ENCODE data around the gene YWHAG. TPM values are rescaled to one million over a fixed set of nuclear protein-coding genes. Genes with fewer than 3 reads are reported as not detected.
A peak's percentile ranks its signal among the peaks of the same experiment; 100 is the strongest.

Gene YWHAG
- polyA plus RNA-seq, 3 donors, result 6.9 to 12.2 (median 9.3) TPM

DNA sequence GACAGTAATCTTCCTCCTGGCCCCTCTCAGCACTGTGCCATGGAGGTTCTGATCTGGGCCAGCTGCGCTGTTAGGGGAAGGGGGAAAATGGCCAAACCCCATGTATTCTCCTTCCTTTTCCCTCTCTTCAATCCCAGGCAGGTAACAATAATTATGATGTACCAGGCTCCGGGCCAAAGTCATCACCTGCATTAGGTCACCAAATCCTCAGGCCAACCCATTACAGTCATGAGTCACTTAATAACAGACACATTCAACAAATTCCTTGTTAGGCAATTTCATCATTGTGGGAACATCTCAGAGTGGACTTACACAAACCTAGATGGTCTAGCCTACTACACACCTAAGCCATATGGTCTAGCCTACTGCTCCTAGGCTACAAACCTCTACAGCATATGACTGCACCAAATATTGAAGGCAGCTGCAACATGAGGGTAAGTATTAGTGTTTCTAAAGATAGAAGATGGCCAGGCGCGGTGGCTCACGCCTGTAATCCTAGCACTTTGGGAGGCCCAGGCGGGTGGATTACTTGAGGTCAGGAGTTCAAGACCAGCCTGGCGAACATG lies 58.5 kb downstream of the YWHAG start:
- Mint-ChIP-seq H3K4me3 (peak overlapping the region in 1 of 2 donors; percentile 12), H3K9me3 (peaks cover 0 to 3% (median 0%) of the 10 kb centered on the region in 7 donors), H3K27me3 (ENCODE audit: low read depth in 3 of 3) (peaks cover 5 to 23% (median 16%) of the 10 kb centered on the region in 3 donors), H3K36me3 (no peaks in the 10 kb centered on the region), H3K4me1 (peaks cover 23% of the 10 kb centered on the region), H3K27ac (peak overlapping the region in 2 of 7 donors; percentile 14 to 50)
- H3K27ac ChIP-seq (ENCODE audit: low read depth in 1 of 2, low read length in 2 of 2), result no peak overlapping the region
- TF ChIP-seq, protein P1, sequence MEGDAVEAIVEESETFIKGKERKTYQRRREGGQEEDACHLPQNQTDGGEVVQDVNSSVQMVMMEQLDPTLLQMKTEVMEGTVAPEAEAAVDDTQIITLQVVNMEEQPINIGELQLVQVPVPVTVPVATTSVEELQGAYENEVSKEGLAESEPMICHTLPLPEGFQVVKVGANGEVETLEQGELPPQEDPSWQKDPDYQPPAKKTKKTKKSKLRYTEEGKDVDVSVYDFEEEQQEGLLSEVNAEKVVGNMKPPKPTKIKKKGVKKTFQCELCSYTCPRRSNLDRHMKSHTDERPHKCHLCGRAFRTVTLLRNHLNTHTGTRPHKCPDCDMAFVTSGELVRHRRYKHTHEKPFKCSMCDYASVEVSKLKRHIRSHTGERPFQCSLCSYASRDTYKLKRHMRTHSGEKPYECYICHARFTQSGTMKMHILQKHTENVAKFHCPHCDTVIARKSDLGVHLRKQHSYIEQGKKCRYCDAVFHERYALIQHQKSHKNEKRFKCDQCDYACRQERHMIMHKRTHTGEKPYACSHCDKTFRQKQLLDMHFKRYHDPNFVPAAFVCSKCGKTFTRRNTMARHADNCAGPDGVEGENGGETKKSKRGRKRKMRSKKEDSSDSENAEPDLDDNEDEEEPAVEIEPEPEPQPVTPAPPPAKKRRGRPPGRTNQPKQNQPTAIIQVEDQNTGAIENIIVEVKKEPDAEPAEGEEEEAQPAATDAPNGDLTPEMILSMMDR (IDR thresholded peaks at IDR 0.05), result no peak
- DNase-seq, result no peak
- no peaks in the 10 kb centered on the region for H3K9me3 ChIP-seq (replicated peaks in 1 of 2; ENCODE audit: control insufficient read depth in 1 of 2, insufficient read depth in 1 of 2, low read length in 2 of 2)
- no peak overlapping the region for H3K9ac ChIP-seq (ENCODE audit: insufficient read depth, low read length, poor library complexity, severe bottlenecking)
- WGBS (ENCODE audit: insufficient coverage), result 85% methylated on average over 5 of the region's 7 CpGs
- no peak overlapping the region for H2AFZ ChIP-seq (ENCODE audit: insufficient read depth, low read depth, low read length, poor library complexity, severe bottlenecking)
- peaks cover 21 to 31% of the 10 kb centered on the region in 2 donors for H3K4me1 ChIP-seq (ENCODE audit: control insufficient read depth in 1 of 2, insufficient read depth in 2 of 2, low read length in 2 of 2)
- peaks cover 0 to 7% of the 10 kb centered on the region in 2 donors for H3K27me3 ChIP-seq (ENCODE audit: control insufficient read depth in 2 of 2, insufficient read depth in 2 of 2, low read length in 2 of 2)
- intact Hi-C loops (cut with micrococcal nuclease), result no loop called here
- no peaks in the 10 kb centered on the region for H3K36me3 ChIP-seq (replicated peaks in 1 of 2; ENCODE audit: control insufficient read depth in 1 of 2, insufficient read depth in 2 of 2, low read length in 2 of 2)
- H3K4me3 ChIP-seq (replicated peaks in 1 of 3; ENCODE audit: low read depth in 2 of 3, low read length in 3 of 3), result no peak overlapping the region
- H4K20me1 ChIP-seq (ENCODE audit: insufficient read depth, low read length), result no peaks in the 10 kb centered on the region
- H3K4me2 ChIP-seq (replicated peaks; ENCODE audit: extremely low read depth, low read length, poor library complexity, severe bottlenecking), result no peak overlapping the region
- H3K79me2 ChIP-seq (ENCODE audit: insufficient read depth, low read length), result no peaks in the 10 kb centered on the region

DNA sequence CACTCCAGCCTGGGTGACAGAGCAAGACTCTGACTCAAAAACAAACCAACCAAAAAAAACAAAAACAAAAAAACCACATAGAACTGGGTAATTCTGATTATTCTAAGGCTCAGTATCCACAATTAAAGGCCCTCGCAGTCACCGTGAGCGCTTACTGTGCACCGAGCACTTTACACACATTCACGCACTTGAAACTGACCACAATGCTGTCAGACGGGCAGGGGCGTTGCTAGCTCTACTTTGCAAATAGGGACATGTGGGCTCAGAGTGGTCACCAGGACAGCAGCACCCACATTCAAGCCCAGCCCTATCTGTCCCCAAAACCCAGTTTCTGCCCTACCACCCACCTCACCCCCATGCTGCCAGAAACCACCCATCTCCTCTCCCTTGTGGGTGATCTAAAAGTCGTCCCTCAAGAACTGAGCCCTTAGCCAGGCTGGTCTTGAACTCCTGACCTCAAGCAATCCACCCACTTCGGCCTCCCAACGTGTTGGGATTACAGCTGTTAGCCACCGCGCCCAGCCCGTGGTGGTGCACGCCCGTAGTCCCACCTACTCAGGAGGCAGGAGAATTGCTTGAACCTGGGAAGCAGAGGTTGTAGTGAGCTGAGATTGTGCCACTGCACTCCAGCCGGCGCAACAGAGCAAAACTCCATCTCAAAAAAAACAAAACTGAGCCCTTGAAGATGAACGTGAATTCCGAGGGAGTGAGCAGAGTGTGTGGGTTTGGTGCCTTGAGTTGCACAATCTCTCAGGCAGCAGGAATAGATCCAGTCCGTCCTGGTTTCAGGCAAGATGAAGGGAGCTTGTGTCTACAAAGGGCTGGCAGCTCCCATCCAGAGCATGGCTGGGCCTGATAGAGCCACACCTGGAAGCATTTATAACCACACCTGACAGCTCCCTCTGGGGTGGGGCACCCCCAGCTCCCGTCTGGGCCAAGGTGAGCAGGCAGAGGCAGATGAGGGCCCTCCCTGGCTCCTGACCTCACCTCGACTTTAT lies 61.7 kb downstream of the YWHAG start:
- TF ChIP-seq, protein P1 (IDR thresholded peaks at IDR 0.05), result no peak
- H3K9me3 Mint-ChIP-seq, result peaks cover 0 to 3% (median 0%) of the 10 kb centered on the region in 7 donors
- no peak for DNase-seq
- Histone ChIP-seq H3K4me1 (ENCODE audit: control insufficient read depth in 1 of 2, insufficient read depth in 2 of 2, low read length in 2 of 2) (peaks cover 17 to 30% of the 10 kb centered on the region in 2 donors), H3K4me3 (replicated peaks in 1 of 3; ENCODE audit: low read depth in 2 of 3, low read length in 3 of 3) (no peak overlapping the region), H3K27ac (ENCODE audit: low read depth in 1 of 2, low read length in 2 of 2) (no peak overlapping the region), H3K9me3 (replicated peaks in 1 of 2; ENCODE audit: control insufficient read depth in 1 of 2, insufficient read depth in 1 of 2, low read length in 2 of 2) (no peaks in the 10 kb centered on the region), H3K36me3 (replicated peaks in 1 of 2; ENCODE audit: control insufficient read depth in 1 of 2, insufficient read depth in 2 of 2, low read length in 2 of 2) (no peaks in the 10 kb centered on the region), H4K20me1 (ENCODE audit: insufficient read depth, low read length) (no peaks in the 10 kb centered on the region), H3K4me2 (replicated peaks; ENCODE audit: extremely low read depth, low read length, poor library complexity, severe bottlenecking) (no peak overlapping the region), H2AFZ (ENCODE audit: insufficient read depth, low read depth, low read length, poor library complexity, severe bottlenecking) (no peak overlapping the region), H3K9ac (ENCODE audit: insufficient read depth, low read length, poor library complexity, severe bottlenecking) (no peak overlapping the region), H3K79me2 (ENCODE audit: insufficient read depth, low read length) (no peaks in the 10 kb centered on the region), H3K27me3 (ENCODE audit: control insufficient read depth in 2 of 2, insufficient read depth in 2 of 2, low read length in 2 of 2) (peaks cover 0 to 1% of the 10 kb centered on the region in 2 donors)
- no peaks in the 10 kb centered on the region for H3K36me3 Mint-ChIP-seq
- peaks cover 3 to 12% (median 10%) of the 10 kb centered on the region in 3 donors for H3K27me3 Mint-ChIP-seq (ENCODE audit: low read depth in 3 of 3)
- H3K4me1 Mint-ChIP-seq, result peaks cover 26% of the 10 kb centered on the region
- H3K27ac Mint-ChIP-seq, result peak overlapping the region in 1 of 7 donors; percentile 60
- H3K4me3 Mint-ChIP-seq, result no peak overlapping the region
- intact Hi-C loops (cut with micrococcal nuclease), result no loop called here
- 77% methylated on average over 11 of the region's 22 CpGs for WGBS (ENCODE audit: insufficient coverage)

All from CD14-positive monocyte (primary cell).